ENCODE results near the gene MIEF2.
"Not testable (repeated sequence)": the region's sequence is repeated elsewhere in the genome, so short reads cannot be mapped to it uniquely, and the experiment has no call there.

Gene MIEF2, protein sequence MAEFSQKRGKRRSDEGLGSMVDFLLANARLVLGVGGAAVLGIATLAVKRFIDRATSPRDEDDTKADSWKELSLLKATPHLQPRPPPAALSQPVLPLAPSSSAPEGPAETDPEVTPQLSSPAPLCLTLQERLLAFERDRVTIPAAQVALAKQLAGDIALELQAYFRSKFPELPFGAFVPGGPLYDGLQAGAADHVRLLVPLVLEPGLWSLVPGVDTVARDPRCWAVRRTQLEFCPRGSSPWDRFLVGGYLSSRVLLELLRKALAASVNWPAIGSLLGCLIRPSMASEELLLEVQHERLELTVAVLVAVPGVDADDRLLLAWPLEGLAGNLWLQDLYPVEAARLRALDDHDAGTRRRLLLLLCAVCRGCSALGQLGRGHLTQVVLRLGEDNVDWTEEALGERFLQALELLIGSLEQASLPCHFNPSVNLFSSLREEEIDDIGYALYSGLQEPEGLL

DNA sequence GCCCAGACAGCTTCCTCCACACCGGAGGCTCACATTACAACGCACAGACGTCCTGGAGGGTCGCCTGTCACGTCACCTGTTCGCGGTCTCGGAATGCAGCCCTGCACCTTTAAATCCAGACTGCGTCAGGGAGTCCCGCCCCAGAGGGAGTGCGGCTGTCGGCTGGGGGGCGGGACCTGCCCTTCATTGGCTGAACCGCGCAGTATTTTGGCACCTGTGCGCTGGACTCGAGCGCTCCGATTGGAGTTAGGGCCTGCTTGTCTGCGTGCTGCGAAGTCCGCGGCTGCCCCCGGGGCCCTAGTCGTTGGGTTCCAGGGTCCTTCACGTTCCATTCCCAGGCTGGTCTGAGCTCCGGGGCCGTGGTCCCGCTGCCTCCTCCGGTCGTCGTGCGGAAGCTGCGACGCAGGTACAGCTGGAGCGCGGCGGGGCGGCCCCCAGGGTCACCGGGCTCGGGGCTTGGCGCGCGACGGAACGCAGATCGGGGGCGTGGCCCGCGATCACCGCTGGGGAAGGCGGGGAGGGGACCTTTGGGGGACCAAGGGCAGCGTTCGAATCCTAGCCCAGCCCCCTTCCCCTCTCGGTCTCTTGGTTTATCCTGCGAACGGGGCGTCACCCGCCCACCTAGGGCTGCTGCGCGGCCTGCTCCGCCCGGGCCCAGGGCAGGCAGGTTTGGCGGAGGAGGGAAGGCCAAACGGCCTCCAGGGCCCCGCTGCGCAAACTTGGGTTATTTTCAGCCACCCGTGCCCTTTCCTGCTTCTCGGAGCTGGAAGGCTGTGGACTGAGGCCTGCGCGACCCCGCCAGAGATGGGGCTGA, at the start of gene MIEF2:
Gene MIEF2 (plus strand): TSS at position 331 of the 814 bp plus-strand sequence. CDS start 2,059 bp downstream, outside the sequence.
- no peaks in the 10 kb centered on the region for H4K20me1 ChIP-seq (ENCODE audit: insufficient read depth, low read length)
- H3K27ac ChIP-seq (ENCODE audit: low read depth, low read length, poor library complexity, severe bottlenecking) = peak within 1 kb of the TSS; percentile 79

DNA sequence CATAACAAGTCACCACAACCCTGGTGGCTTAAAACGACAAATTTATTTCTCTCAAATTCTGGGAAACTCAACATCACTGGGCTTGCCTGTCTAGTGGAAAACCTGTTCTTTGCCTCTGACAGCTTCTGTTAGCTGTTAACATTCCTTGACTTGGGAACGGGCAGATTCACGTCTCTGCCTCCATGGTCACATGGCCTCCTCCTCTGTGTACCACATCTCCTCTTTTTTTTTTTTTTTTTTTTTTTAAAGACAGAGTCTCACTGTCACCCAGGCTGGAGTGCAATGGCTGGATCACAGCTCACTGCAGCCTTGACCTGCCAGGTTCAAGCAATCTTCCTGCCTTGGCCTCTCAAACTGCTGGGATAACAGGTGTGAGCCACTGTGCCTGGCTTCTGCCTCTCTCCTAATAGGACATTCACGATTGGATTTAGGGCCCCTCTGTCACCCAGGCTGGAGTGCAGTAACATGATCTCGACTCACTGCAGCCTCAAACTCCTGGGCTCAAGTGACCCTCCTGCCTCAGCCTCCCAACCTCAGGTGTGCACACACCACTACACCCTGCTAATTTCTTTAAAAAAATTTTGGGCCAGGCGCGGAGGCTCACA, 46.7 kb upstream of the MIEF2 start:
- no peaks in the 10 kb centered on the region for H3K9me3 ChIP-seq (ENCODE audit: low read length)
- no peak overlapping the region for H3K4me2 ChIP-seq (ENCODE audit: low read length)
- H3K27me3 ChIP-seq (ENCODE audit: insufficient read depth, low read length) = no peaks in the 10 kb centered on the region
- H3K9me2 ChIP-seq (ENCODE audit: low read depth, low read length) = no peaks in the 10 kb centered on the region
- H4K20me1 ChIP-seq (ENCODE audit: insufficient read depth, low read length) = no peaks in the 10 kb centered on the region
- no peaks in the 10 kb centered on the region for H3F3A ChIP-seq (ENCODE audit: insufficient read depth, low read length)
- peaks cover 24% of the 10 kb centered on the region for H3K36me3 ChIP-seq (ENCODE audit: insufficient read depth, low read length)
- no peak overlapping the region for H3K4me3 ChIP-seq (ENCODE audit: low read depth, low read length, poor library complexity, severe bottlenecking)
- H3K79me2 ChIP-seq (ENCODE audit: insufficient read depth, low read length) = no peaks in the 10 kb centered on the region
- H3K27ac ChIP-seq (ENCODE audit: low read depth, low read length, poor library complexity, severe bottlenecking) = no peak overlapping the region
- TF ChIP-seq, protein P1, sequence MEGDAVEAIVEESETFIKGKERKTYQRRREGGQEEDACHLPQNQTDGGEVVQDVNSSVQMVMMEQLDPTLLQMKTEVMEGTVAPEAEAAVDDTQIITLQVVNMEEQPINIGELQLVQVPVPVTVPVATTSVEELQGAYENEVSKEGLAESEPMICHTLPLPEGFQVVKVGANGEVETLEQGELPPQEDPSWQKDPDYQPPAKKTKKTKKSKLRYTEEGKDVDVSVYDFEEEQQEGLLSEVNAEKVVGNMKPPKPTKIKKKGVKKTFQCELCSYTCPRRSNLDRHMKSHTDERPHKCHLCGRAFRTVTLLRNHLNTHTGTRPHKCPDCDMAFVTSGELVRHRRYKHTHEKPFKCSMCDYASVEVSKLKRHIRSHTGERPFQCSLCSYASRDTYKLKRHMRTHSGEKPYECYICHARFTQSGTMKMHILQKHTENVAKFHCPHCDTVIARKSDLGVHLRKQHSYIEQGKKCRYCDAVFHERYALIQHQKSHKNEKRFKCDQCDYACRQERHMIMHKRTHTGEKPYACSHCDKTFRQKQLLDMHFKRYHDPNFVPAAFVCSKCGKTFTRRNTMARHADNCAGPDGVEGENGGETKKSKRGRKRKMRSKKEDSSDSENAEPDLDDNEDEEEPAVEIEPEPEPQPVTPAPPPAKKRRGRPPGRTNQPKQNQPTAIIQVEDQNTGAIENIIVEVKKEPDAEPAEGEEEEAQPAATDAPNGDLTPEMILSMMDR (IDR thresholded peaks at IDR 0.05; ENCODE audit: low read length) = no peak
- no peak for TF ChIP-seq EZH2 (IDR thresholded peaks at IDR 0.05; ENCODE audit: borderline replicate concordance, low read length)
- no peak overlapping the region for H2AFZ ChIP-seq (ENCODE audit: low read length)
- no peaks in the 10 kb centered on the region for H3K4me1 ChIP-seq (ENCODE audit: insufficient read depth, low read length, severe bottlenecking)
- H3K9ac ChIP-seq (ENCODE audit: low read length) = no peak overlapping the region

More for the DNA sequence above, at the start of gene MIEF2:
- H3K36me3 ChIP-seq (ENCODE audit: insufficient read depth, low read length) = no peaks in the 10 kb centered on the region
- H3K79me2 ChIP-seq (ENCODE audit: insufficient read depth, low read length) = no peaks in the 10 kb centered on the region
- H3K9ac ChIP-seq (ENCODE audit: low read length) = peak within 1 kb of the TSS; percentile 85
- TF ChIP-seq, protein P1 (IDR thresholded peaks at IDR 0.05; ENCODE audit: low read length) = no peak
- no peak for TF ChIP-seq EZH2 (IDR thresholded peaks at IDR 0.05; ENCODE audit: borderline replicate concordance, low read length)
- H3F3A ChIP-seq (ENCODE audit: insufficient read depth, low read length) = no peaks in the 10 kb centered on the region
- H3K4me3 ChIP-seq (ENCODE audit: low read depth, low read length, poor library complexity, severe bottlenecking) = peak within 1 kb of the TSS; percentile 68
- peak within 1 kb of the TSS; percentile 7; the same call in 1 of the 2 replicates for H2AFZ ChIP-seq (ENCODE audit: low read length)
- H3K9me3 ChIP-seq (ENCODE audit: low read length) = no peaks in the 10 kb centered on the region
- H3K4me2 ChIP-seq (ENCODE audit: low read length) = peak within 1 kb of the TSS; percentile 92
- peaks cover 35% of the 10 kb centered on the region for H3K4me1 ChIP-seq (ENCODE audit: insufficient read depth, low read length, severe bottlenecking)
- no peaks in the 10 kb centered on the region for H3K9me2 ChIP-seq (ENCODE audit: low read depth, low read length)
- H3K27me3 ChIP-seq (ENCODE audit: insufficient read depth, low read length) = no peaks in the 10 kb centered on the region

DNA sequence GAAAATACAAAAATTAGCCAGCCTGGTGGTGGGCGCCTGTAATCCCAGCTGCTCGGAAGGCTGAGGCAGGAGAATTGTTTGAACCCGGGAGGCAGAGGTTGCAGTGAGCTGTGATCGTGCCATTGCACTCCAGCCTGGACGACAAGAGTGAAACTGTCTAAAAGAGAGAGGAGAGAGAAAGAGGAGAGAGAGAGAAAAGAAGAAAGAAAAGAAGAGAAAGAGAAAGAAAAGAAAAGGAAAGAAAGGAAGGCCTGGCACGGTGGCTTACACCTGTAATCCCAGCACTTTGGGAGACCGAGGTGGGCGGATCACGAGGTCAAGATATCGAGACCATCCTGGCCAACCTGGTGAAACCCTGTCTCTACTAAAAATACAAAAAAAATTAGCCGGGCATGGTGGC, 43.6 kb upstream of the MIEF2 start:
- not testable (repeated sequence) for H4K20me1 ChIP-seq (ENCODE audit: insufficient read depth, low read length); H3K9me3 ChIP-seq (ENCODE audit: low read length); H3K4me3 ChIP-seq (ENCODE audit: low read depth, low read length, poor library complexity, severe bottlenecking); H3K36me3 ChIP-seq (ENCODE audit: insufficient read depth, low read length); H3K9me2 ChIP-seq (ENCODE audit: low read depth, low read length); H3K27ac ChIP-seq (ENCODE audit: low read depth, low read length, poor library complexity, severe bottlenecking); H3K79me2 ChIP-seq (ENCODE audit: insufficient read depth, low read length); H3K4me1 ChIP-seq (ENCODE audit: insufficient read depth, low read length, severe bottlenecking); H3F3A ChIP-seq (ENCODE audit: insufficient read depth, low read length); H2AFZ ChIP-seq (ENCODE audit: low read length); H3K4me2 ChIP-seq (ENCODE audit: low read length); H3K9ac ChIP-seq (ENCODE audit: low read length); H3K27me3 ChIP-seq (ENCODE audit: insufficient read depth, low read length)

Data from OCI-LY1 (cell line).